Subcutaneous abdominal adipose tissue (tissue), 5 donors: ENCODE data around the gene LTBP2.

Experiments
- H3K27ac ChIP-seq: one replicate; pipeline ENCODE4 v1.7.0; 2013; ENCODE audit warnings: low read depth, mild to moderate bottlenecking, inconsistent platforms, low read length, moderate library complexity
- H3K27me3 ChIP-seq, 5 donors: one replicate each; pipeline ENCODE4 v1.7.0; 2013; ENCODE audit warnings: low read length in 5 of 5, inconsistent platforms in 1 of 5; ENCODE audit not compliant: control insufficient read depth in 5 of 5, insufficient read depth in 4 of 5
- H3K36me3 ChIP-seq, 5 donors: one replicate each; pipeline ENCODE4 v1.7.0; 2013; ENCODE audit warnings: low read length in 5 of 5; ENCODE audit not compliant: control insufficient read depth in 5 of 5, insufficient read depth in 5 of 5
- H3K4me1 ChIP-seq, 5 donors: one replicate each; pipeline ENCODE4 v1.7.0; 2013; ENCODE audit warnings: low read length in 5 of 5, mild to moderate bottlenecking in 3 of 5, moderate library complexity in 1 of 5; ENCODE audit not compliant: control insufficient read depth in 5 of 5, insufficient read depth in 5 of 5
- H3K4me3 ChIP-seq, 5 donors: one replicate each; pipeline ENCODE4 v1.7.0; 2013; ENCODE audit warnings: low read length in 5 of 5, low read depth in 1 of 5
- H3K9ac ChIP-seq, 5 donors: one replicate each; pipeline ENCODE4 v1.7.0; 2013; ENCODE audit warnings: low read length in 5 of 5, mild to moderate bottlenecking in 4 of 5, moderate library complexity in 3 of 5
- H3K9me3 ChIP-seq, 5 donors: one replicate each; pipeline ENCODE4 v1.7.0; 2013; ENCODE audit warnings: low read length in 5 of 5; ENCODE audit not compliant: control insufficient read depth in 5 of 5
- donor health status: healthy.
- donor health status: healthy.
- donor health status: healthy.
- donor health status: healthy.
- donor health status: healthy.

Gene LTBP2

GRCh38 chr14:74558655-74559054 is 53.4 kb downstream of the LTBP2 start:
- Histone ChIP-seq H3K9me3 (no peaks in the 10 kb centered on the region), H3K9ac (peak overlapping the region in 1 of 5 donors; percentile 33), H3K4me1 (peaks cover 4 to 25% (median 15%) of the 10 kb centered on the region in 5 donors), H3K36me3 (no peaks in the 10 kb centered on the region), H3K27me3 (no peaks in the 10 kb centered on the region), H3K4me3 (no peak overlapping the region), H3K27ac (no peak overlapping the region)

- Histone ChIP-seq H3K27me3 (no peaks in the 10 kb centered on the region), H3K9ac (no peak overlapping the region), H3K27ac (no peak overlapping the region), H3K4me1 (peaks cover 3 to 24% (median 15%) of the 10 kb centered on the region in 5 donors), H3K36me3 (no peaks in the 10 kb centered on the region), H3K4me3 (no peak overlapping the region), H3K9me3 (no peaks in the 10 kb centered on the region)
Measured at GRCh38 chr14:74557691-74558090, 54.3 kb downstream of the LTBP2 start.

- Histone ChIP-seq H3K36me3 (no peaks in the 10 kb centered on the region), H3K4me3 (no peak overlapping the region), H3K9me3 (no peaks in the 10 kb centered on the region), H3K9ac (no peak overlapping the region), H3K27ac (no peak overlapping the region), H3K27me3 (no peaks in the 10 kb centered on the region), H3K4me1 (peaks cover 15 to 36% (median 29%) of the 10 kb centered on the region in 5 donors)
Measured at GRCh38 chr14:74555476-74556050, 56.5 kb downstream of the LTBP2 start.

GRCh38 chr14:74554742-74555362 is 57.2 kb downstream of the LTBP2 start:
- Histone ChIP-seq H3K4me3 (no peak overlapping the region), H3K4me1 (peaks cover 15 to 33% (median 29%) of the 10 kb centered on the region in 5 donors), H3K27me3 (no peaks in the 10 kb centered on the region), H3K36me3 (no peaks in the 10 kb centered on the region), H3K9me3 (no peaks in the 10 kb centered on the region), H3K9ac (no peak overlapping the region), H3K27ac (no peak overlapping the region)

- Histone ChIP-seq H3K36me3 (no peaks in the 10 kb centered on the region), H3K27ac (peak overlapping the region; percentile 9), H3K4me1 (peaks cover 15 to 51% (median 43%) of the 10 kb centered on the region in 5 donors), H3K4me3 (peak overlapping the region in 1 of 5 donors; percentile 7), H3K9ac (peak overlapping the region in 2 of 5 donors; percentile 36 to 44), H3K9me3 (no peaks in the 10 kb centered on the region), H3K27me3 (no peaks in the 10 kb centered on the region)
Measured at GRCh38 chr14:74552623-74553022, 59.4 kb downstream of the LTBP2 start.

DNA sequence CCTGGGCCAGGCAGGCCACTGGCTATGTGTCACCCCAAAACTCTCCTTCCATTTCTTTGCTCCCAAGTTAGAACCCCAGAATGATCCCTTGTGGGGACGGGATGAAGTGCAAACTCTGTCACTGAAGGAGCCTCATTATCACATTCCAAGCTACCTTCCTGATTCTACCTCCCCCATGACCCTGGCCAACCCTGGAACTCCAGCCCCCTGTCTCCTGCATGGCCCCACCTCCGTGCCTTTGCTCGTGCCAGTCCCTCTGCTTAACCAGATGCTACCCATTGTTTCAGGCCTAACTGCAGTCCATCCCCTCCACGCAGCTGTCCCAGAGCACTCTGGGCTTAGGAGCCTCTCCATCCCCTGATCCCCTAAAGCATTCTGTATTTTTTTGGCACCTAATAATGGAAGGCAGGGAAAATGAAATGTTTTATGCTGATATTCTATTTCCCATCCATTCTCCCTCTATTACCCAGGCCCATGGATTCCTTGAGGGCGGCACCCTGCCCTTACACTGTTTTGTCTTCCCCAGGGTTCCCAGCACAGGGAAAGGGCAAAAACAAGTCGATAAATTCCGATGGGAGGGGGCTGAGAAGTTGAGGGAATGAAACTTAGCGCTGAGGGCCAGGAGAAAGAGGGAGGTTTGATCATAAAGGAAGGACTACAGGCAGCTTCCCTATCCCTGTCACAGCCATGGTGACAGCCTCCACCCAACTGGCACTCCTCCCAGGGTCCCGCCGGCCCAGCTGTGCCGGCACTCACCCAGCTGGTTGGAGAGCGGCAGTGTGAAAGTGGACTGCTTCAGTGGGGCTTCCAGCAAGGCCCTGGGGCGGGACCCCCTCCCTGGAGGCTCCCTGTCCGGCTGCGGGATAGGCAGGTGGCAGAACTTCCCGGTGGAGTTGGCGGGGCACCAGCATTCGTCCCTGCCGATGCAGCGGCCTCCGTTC is 60.3 kb downstream of the LTBP2 start:
- Histone ChIP-seq H3K9ac (peak overlapping the region in 2 of 5 donors; percentile 36 to 44), H3K9me3 (no peaks in the 10 kb centered on the region), H3K4me3 (peak overlapping the region in 3 of 5 donors; percentile 7 to 25 (median 8)), H3K4me1 (peaks cover 15 to 51% (median 43%) of the 10 kb centered on the region in 5 donors), H3K36me3 (no peaks in the 10 kb centered on the region), H3K27ac (peak overlapping the region; percentile 10), H3K27me3 (no peaks in the 10 kb centered on the region)

GRCh38 chr14:74551001-74551400 is 61.0 kb downstream of the LTBP2 start:
- Histone ChIP-seq H3K9ac (no peak overlapping the region), H3K4me3 (no peak overlapping the region), H3K27me3 (no peaks in the 10 kb centered on the region), H3K27ac (no peak overlapping the region), H3K9me3 (no peaks in the 10 kb centered on the region), H3K36me3 (peaks cover 0 to 5% (median 0%) of the 10 kb centered on the region in 5 donors), H3K4me1 (peaks cover 15 to 51% (median 43%) of the 10 kb centered on the region in 5 donors)

GRCh38 chr14:74550071-74550470 is 62.0 kb downstream of the LTBP2 start:
- H3K27ac ChIP-seq = no peak overlapping the region
- H3K9ac ChIP-seq = no peak overlapping the region
- H3K4me3 ChIP-seq = no peak overlapping the region
- peaks cover 0 to 13% (median 0%) of the 10 kb centered on the region in 5 donors for H3K36me3 ChIP-seq
- no peaks in the 10 kb centered on the region for H3K27me3 ChIP-seq
- peaks cover 15 to 51% (median 43%) of the 10 kb centered on the region in 5 donors for H3K4me1 ChIP-seq
- H3K9me3 ChIP-seq = no peaks in the 10 kb centered on the region

DNA sequence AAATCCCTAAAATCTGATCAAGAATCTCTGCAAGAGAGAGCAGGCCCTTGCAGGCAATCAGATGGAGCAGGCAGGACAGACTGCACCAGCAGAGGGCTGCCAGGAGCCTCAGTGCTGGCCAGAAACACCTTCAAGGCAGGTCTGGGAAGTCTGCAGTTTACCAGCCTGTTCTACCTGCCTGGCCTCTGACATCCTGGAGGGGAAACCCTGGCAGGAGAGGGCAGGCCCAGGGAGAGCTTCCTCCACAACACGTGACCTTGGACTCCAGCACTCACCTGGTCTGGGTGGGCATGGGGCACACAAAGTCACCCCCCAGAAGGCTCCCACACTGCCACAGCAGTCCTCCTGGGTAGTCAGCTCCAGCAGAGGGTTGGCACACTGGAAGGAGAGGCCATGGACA is 62.4 kb downstream of the LTBP2 start:
- Histone ChIP-seq H3K36me3 (peaks cover 0 to 17% (median 3%) of the 10 kb centered on the region in 5 donors), H3K27me3 (no peaks in the 10 kb centered on the region), H3K27ac (no peak overlapping the region), H3K9ac (no peak overlapping the region), H3K9me3 (no peaks in the 10 kb centered on the region), H3K4me3 (no peak overlapping the region), H3K4me1 (peaks cover 15 to 51% (median 43%) of the 10 kb centered on the region in 5 donors)
